ENCODE results near the gene ZNF423. TPM values are rescaled to one million over a fixed set of nuclear protein-coding genes. Genes with fewer than 3 reads are reported as not detected.

Gene ZNF423
- total and polyA plus RNA-seq, 2 of the 13 experiments (the other 11 are each of a cell fraction or from before 2014, with no cell fraction given), result 0.07 to 0.31 TPM

DNA sequence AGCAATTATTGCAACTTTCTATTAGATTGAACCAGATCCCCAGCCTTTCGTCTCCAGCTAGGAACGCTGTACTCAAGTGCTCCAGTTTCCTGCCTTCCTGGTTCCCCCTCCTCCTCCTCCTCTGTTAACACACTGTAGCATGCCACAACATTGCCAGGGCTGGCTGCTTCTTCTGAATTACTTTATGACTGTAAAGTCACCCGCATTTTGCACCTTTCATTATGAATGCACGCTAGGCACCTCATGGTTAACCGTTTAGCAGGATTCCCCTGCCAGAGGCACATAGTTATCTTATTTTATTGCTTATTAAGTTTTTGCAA is 4.5 kb downstream of the ZNF423 start:
- DNase-seq (ENCODE audit: low spot score) (no peak), FAIRE-seq (no peak), ATAC-seq (no peak)
- Histone ChIP-seq H3K4me1 (ENCODE audit: insufficient read depth, low read length) (no peaks in the 10 kb centered on the region), H3K27me3 (ENCODE audit: control insufficient read depth in 1 of 2, insufficient read depth in 2 of 2, low read length in 2 of 2) (peaks cover 10 to 83% of the 10 kb centered on the region in 2 experiments), H3K9me3 (ENCODE audit: low read length) (no peaks in the 10 kb centered on the region), H3K36me3 (replicated peaks in 1 of 2; ENCODE audit: control insufficient read depth in 1 of 2, insufficient read depth in 2 of 2, low read length in 2 of 2) (no peaks in the 10 kb centered on the region), H3K79me2 (ENCODE audit: insufficient read depth, low read length) (no peaks in the 10 kb centered on the region), H2AFZ (ENCODE audit: low read length) (no peak overlapping the region), H3K4me2 (ENCODE audit: low read depth, low read length) (no peak overlapping the region), H3K4me3 (replicated peaks in 1 of 3; ENCODE audit: insufficient read depth in 1 of 3, low read depth in 2 of 3, low read length in 3 of 3) (no peak overlapping the region), H3K9ac (ENCODE audit: insufficient read depth, low read depth, low read length) (no peak overlapping the region), H3K27ac (ENCODE audit: extremely low read length, insufficient read depth, low read length) (no peak overlapping the region), H4K20me1 (ENCODE audit: insufficient read depth, low read length) (no peaks in the 10 kb centered on the region; the same call in 1 of the 2 replicates)
- CTCF ChIA-PET (ENCODE audit: low intra/inter-chr PET ratio, low total read pairs), result no interaction called here
- TF ChIP-seq NRL (CRISPR knock-in tag; IDR thresholded peaks at IDR 0.05; ENCODE audit: borderline replicate concordance), result no peak
- WGBS (ENCODE audit: low lambda C conversion rate), result 34% methylated on average over 5 of the region's 5 CpGs
- POLR2A ChIA-PET, result no interaction called here
- in situ Hi-C loops (cut with HindIII; ENCODE audit: extremely low pct_ligation_motif_present, low pct_unique_long_range_greater_than_20kb) (no loop called here), intact Hi-C loops (cut with micrococcal nuclease; ENCODE audit: unreplicated experiment) (no loop called here)
- BruUV-seq (replicated peaks), result no TSS peak

DNA sequence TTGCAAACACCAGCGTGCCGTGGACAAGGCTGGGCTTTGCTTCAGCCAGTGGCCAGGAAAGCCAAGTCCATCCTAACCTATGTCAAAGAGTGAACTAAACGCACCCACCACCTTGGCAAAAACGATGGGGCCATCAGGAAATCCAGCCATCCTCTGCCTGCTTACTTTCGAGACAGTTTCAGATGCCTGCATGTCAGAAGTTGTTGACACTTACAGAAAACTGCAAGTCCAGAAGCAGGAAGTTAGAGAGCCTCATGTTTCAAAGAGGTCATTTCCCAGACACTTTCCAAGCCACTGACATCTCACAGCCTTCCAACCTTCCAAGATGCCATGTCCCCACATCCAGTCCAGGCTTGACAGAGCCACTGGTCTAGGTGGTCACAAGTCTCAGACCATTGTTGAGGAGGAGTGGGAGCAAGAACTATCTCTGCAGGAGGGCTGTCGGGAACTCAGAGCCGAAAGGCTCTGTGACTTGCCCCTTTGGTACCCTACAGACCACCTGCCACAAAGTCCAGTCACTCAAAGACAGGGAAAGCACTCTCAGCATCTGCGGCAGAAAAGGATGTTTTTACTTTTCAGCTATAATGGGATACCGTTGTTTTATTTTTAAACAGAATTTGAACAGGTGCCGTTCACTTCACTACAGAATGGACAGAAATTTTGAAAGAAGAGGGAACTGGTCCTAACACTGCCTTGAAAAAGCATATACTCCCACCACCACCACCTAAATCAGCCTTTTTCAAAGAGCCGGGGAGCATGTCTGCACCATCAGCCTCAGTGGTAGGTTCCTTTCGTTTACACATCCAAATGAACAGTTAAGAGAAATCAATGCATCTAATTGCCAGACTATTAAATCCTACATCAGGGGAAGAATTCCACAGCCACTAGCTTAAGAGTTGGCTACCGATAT is 5.1 kb downstream of the ZNF423 start:
- no peak for TF ChIP-seq HMG20A (CRISPR knock-in tag; IDR thresholded peaks at IDR 0.05; ENCODE audit: borderline replicate concordance)
- TF ChIP-seq, protein P1, sequence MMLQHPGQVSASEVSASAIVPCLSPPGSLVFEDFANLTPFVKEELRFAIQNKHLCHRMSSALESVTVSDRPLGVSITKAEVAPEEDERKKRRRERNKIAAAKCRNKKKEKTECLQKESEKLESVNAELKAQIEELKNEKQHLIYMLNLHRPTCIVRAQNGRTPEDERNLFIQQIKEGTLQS (CRISPR knock-in tag; IDR thresholded peaks at IDR 0.05), result no peak
- TF ChIP-seq JARID2 (CRISPR knock-in tag; IDR thresholded peaks at IDR 0.05; ENCODE audit: insufficient replicate concordance), result no peak
- TF ChIP-seq EP300 (IDR thresholded peaks at IDR 0.05; ENCODE audit: low read depth in 2 of 2, low read length in 2 of 2), result no peak
- no peak for TF ChIP-seq EP300 (CRISPR knock-in tag; IDR thresholded peaks at IDR 0.05; ENCODE audit: borderline replicate concordance)
- no peak for TF ChIP-seq SRY (CRISPR knock-in tag; IDR thresholded peaks at IDR 0.05)
- TF ChIP-seq ZNF777 (CRISPR knock-in tag; IDR thresholded peaks at IDR 0.05), result no peak
- TF ChIP-seq, protein P2, sequence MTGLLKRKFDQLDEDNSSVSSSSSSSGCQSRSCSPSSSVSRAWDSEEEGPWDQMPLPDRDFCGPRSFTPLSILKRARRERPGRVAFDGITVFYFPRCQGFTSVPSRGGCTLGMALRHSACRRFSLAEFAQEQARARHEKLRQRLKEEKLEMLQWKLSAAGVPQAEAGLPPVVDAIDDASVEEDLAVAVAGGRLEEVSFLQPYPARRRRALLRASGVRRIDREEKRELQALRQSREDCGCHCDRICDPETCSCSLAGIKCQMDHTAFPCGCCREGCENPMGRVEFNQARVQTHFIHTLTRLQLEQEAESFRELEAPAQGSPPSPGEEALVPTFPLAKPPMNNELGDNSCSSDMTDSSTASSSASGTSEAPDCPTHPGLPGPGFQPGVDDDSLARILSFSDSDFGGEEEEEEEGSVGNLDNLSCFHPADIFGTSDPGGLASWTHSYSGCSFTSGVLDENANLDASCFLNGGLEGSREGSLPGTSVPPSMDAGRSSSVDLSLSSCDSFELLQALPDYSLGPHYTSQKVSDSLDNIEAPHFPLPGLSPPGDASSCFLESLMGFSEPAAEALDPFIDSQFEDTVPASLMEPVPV (CRISPR knock-in tag; IDR thresholded peaks at IDR 0.05), result no peak
- TF ChIP-seq, protein P3, sequence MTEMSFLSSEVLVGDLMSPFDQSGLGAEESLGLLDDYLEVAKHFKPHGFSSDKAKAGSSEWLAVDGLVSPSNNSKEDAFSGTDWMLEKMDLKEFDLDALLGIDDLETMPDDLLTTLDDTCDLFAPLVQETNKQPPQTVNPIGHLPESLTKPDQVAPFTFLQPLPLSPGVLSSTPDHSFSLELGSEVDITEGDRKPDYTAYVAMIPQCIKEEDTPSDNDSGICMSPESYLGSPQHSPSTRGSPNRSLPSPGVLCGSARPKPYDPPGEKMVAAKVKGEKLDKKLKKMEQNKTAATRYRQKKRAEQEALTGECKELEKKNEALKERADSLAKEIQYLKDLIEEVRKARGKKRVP (CRISPR knock-in tag; IDR thresholded peaks at IDR 0.05), result no peak
- TF ChIP-seq MTA1 (CRISPR knock-in tag; IDR thresholded peaks at IDR 0.05; ENCODE audit: borderline replicate concordance), result no peak
- TF ChIP-seq, protein P4, sequence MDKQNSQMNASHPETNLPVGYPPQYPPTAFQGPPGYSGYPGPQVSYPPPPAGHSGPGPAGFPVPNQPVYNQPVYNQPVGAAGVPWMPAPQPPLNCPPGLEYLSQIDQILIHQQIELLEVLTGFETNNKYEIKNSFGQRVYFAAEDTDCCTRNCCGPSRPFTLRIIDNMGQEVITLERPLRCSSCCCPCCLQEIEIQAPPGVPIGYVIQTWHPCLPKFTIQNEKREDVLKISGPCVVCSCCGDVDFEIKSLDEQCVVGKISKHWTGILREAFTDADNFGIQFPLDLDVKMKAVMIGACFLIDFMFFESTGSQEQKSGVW (CRISPR knock-in tag; IDR thresholded peaks at IDR 0.05; ENCODE audit: borderline replicate concordance), result no peak
- TF ChIP-seq POLR2A (IDR thresholded peaks at IDR 0.05; ENCODE audit: insufficient read depth in 1 of 2, low read depth in 2 of 2, low read length in 2 of 2), result no peak
- no peak for TF ChIP-seq ZNF556 (CRISPR knock-in tag; IDR thresholded peaks at IDR 0.05; ENCODE audit: borderline replicate concordance)
- ChIA-PET CTCF (ENCODE audit: low intra/inter-chr PET ratio, low total read pairs) (no interaction called here), POLR2A (no interaction called here)
- ATAC-seq (no peak), FAIRE-seq (no peak), DNase-seq (ENCODE audit: low spot score) (no peak)
- Histone ChIP-seq H3K79me2 (ENCODE audit: insufficient read depth, low read length) (no peaks in the 10 kb centered on the region), H3K4me1 (ENCODE audit: insufficient read depth, low read length) (no peaks in the 10 kb centered on the region), H3K9ac (ENCODE audit: insufficient read depth, low read depth, low read length) (no peak overlapping the region), H3K4me2 (ENCODE audit: low read depth, low read length) (no peak overlapping the region), H3K27ac (ENCODE audit: extremely low read length, insufficient read depth, low read length) (no peak overlapping the region), H3K4me3 (replicated peaks in 1 of 3; ENCODE audit: insufficient read depth in 1 of 3, low read depth in 2 of 3, low read length in 3 of 3) (no peak overlapping the region), H3K36me3 (replicated peaks in 1 of 2; ENCODE audit: control insufficient read depth in 1 of 2, insufficient read depth in 2 of 2, low read length in 2 of 2) (no peaks in the 10 kb centered on the region), H4K20me1 (ENCODE audit: insufficient read depth, low read length) (no peaks in the 10 kb centered on the region; the same call in 1 of the 2 replicates), H2AFZ (ENCODE audit: low read length) (no peak overlapping the region), H3K9me3 (ENCODE audit: low read length) (no peaks in the 10 kb centered on the region), H3K27me3 (ENCODE audit: control insufficient read depth in 1 of 2, insufficient read depth in 2 of 2, low read length in 2 of 2) (peaks cover 9 to 80% of the 10 kb centered on the region in 2 experiments)
- in situ Hi-C loops (cut with HindIII; ENCODE audit: extremely low pct_ligation_motif_present, low pct_unique_long_range_greater_than_20kb) (no loop called here), intact Hi-C loops (cut with micrococcal nuclease; ENCODE audit: unreplicated experiment) (no loop called here)
- 23% methylated on average over 13 of the region's 13 CpGs for WGBS (ENCODE audit: low lambda C conversion rate)
- BruUV-seq (replicated peaks), result no TSS peak

Measured in HepG2 (cell line).